GM12875 (cell line): ENCODE data around the gene GLRA3.
"Not testable (repeated sequence)": the region's sequence is repeated elsewhere in the genome, so short reads cannot be mapped to it uniquely, and the experiment has no call there.

ENCODE experiments used
- H3K4me3 ChIP-seq: one replicate; pipeline ENCODE4 v1.5.1; 2011; ENCODE audit warnings: low read depth, low read length, control low read depth
- CTCF ChIP-seq: IDR thresholded peaks from 2 replicates; pipeline ENCODE4 v1.5.1; 2011; ENCODE audit warnings: low read depth, mild to moderate bottlenecking, control low read depth, inconsistent platforms, low read length, moderate library complexity, borderline replicate concordance; ENCODE audit not compliant: insufficient read depth

The GLRA3 gene

DNA sequence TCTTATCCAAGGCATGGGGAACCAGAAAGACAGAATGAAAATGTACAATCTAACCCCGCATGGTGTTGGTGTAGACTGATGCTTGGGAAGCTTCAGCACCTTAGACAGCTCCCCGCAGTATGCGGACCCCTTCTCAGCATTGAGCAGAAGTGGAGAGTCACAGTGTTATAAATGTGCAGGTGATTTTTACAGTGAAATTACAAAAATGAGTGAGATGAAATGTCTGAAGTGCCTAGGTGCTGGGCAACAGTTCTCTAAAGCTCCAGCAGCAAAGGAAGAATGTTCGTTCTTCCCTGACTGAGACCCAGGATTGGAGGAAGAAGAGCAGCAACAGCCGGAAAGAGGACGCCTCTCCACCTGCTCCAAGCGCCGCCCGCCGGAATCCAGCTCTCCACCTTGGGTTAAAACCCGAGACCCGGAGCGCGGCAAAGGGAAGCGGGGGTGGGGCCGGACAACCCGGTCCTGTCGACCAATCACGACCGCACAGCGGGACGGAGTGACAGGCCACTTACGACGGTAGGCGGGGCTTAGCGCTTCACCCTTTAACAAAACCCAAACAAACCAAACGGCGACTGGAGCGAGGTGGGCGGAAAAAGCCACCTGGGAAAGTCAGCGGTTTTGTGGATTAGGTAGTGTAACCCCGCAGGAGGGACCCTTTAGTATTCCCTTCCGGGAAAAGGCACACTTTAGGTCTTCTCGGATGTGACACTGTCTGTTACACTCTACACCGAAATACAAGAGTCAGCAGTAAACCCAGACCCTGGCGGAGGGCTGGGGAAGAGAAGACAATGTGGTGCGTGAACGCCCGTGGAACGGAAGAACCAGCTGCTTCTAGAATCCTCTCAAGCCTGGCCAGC lies at the start of gene GLRA3:
Gene GLRA3 (minus strand): TSS at position 403 of the 857 bp plus-strand sequence. CDS start 436 bp downstream, outside the sequence.
- TF ChIP-seq CTCF = no peak
- no peak within 1 kb of the TSS for H3K4me3 ChIP-seq

DNA sequence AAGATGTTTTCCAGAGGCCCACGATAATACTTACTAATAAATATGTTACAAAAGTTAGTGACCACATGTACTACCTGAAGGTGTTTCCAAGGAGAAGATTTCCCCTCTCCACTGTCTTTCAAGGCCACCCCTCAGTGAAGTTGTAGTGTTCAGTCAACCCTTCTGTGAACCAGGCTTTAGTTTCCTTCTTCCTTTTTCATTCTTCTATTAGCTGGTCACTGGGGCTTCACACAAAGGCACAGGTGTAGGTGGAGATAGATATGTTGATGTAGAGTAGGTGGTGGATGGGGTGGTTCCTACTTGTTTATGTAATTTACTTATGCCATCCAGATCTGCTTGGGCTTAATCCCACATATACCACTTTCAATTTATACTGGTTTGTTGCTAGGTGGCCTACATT lies 45.9 kb upstream of the GLRA3 start:
- TF ChIP-seq CTCF = no peak
- no peak overlapping the region for H3K4me3 ChIP-seq

- peak; percentile 21; the same call in 1 of the 2 replicates for TF ChIP-seq CTCF
- no peak overlapping the region for H3K4me3 ChIP-seq
Observed at GRCh38 chr4:174873931-174874330, 44.9 kb upstream of the GLRA3 start.

- H3K4me3 ChIP-seq = not testable (repeated sequence)
Observed at GRCh38 chr4:174873146-174873545, 44.1 kb upstream of the GLRA3 start.

DNA sequence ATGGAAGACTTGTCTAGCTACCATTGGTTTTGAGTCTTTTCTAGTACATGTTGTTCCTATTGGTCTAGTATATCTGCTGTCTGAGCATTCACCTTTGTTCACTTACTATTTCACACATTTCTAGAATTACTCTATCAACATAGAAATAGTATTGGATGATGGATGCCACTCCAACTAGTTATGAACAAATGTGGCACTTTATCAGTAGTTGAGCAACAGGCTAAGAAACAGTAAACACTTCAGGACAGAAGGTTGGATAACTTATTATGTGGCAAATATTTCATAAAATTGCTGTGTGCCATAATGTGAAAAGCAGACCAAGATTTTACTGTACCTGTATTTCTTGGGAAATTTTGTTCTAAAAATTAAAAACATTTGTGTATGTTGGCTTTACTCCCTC lies 42.4 kb upstream of the GLRA3 start:
- no peak overlapping the region for H3K4me3 ChIP-seq
- no peak for TF ChIP-seq CTCF

DNA sequence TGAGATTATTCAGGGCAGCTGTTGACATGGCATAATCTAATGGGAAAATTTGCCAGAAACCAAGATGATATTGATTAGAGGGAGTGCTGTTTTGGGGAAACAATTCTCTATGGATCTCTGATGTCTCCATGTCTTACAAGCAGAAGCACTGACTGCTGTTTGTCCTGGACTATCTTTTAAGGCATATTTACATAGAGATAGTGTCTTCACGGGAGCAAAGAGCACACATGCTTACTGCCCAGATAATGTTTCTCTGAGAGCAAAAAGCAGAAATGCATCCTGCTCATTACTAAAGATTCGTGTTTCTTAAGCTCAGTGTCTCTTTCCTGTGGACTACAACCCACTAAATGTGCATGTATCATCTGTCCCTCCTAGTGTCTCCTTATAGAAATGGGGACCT lies 41.3 kb upstream of the GLRA3 start:
- TF ChIP-seq CTCF = no peak
- no peak overlapping the region for H3K4me3 ChIP-seq

DNA sequence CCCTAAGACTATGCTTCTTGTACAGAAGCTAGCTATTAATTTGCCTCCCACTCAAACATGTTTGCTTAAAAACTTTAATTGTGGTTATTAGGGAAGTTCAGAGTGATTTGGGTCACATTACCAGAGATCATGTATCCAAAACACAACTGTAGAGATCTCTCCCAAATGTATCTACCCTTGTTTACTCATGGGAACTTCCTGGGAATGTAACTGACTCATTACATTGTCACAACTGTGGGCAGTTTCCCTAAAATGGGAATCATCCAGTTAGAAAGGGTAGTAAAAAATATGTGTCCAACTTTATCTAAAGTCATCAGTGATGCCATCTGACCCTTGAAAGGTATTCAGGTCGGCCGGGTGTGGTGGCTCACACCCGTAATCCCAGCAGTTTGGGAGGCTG lies 40.3 kb upstream of the GLRA3 start:
- TF ChIP-seq CTCF = no peak
- no peak overlapping the region for H3K4me3 ChIP-seq
